Measurements from ENCODE around the gene STK17A. TPM values are rescaled to one million over a fixed set of nuclear protein-coding genes. Genes with fewer than 3 reads are reported as not detected.

STK17A gene
- total and polyA plus RNA-seq, 2 of the 8 experiments (the other 6 are each of a cell fraction or from before 2014, with no cell fraction given) = 2.2 to 12.2 TPM

DNA sequence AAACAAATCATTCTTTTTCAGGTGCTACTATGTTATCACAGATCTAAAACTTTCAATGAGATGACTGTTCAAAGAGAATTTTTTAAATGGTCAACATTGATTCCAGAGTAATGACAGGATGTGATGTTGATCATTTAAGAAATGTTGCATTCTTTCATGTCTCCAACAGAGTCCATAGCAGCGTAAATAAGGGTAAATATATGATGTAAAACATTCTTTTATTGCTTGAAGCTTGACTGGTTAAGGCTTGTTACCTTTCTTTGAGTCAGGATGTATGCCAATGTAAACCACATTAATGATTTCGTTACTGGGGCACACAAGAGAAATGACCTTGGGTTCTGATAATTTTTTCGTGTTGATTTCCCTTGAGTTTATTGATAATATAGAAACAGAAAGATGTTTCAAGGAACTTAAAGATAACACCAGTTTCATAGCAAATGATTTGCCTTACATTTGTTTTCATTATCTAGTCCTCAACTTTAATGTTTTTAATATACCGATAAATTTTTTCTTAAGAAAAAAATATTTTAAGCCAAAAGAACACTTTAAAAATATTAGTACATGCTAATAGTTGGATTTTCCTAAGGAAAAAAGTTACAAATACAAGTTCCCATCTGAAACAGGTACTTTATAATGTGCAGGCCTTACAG lies 3.5 kb downstream of the STK17A start:
- Histone ChIP-seq H4K91ac (replicated peaks; ENCODE audit: insufficient read length, low read length) (no peak overlapping the region), H3K79me1 (ENCODE audit: low read depth, low read length) (peaks cover 4% of the 10 kb centered on the region; the same call in 1 of the 2 replicates), H3K9ac (replicated peaks in 1 of 4; ENCODE audit: extremely low read depth in 1 of 4, low read depth in 3 of 4, low read length in 3 of 4) (no peak overlapping the region), H3K79me2 (ENCODE audit: control insufficient read depth in 1 of 2, insufficient read depth in 2 of 2, low read length in 2 of 2) (peaks cover 0 to 53% of the 10 kb centered on the region in 2 experiments; a peak in 2 of 4 replicates), H2BK5ac (ENCODE audit: low read depth, low read length) (no peak overlapping the region), H2BK12ac (ENCODE audit: low read depth, low read length) (no peak overlapping the region), H2BK15ac (ENCODE audit: low read length) (no peak overlapping the region), H3K9me3 (ENCODE audit: insufficient read depth in 2 of 2, low read depth in 1 of 2, low read length in 1 of 2) (no peaks in the 10 kb centered on the region), H3K27me3 (replicated peaks in 1 of 4; ENCODE audit: control insufficient read depth in 3 of 4, extremely low read depth in 1 of 4, insufficient read depth in 3 of 4, low read length in 3 of 4) (no peaks in the 10 kb centered on the region; a peak in 3 of 7 replicates), H3K4ac (replicated peaks; ENCODE audit: insufficient read length, low read depth, low read length) (no peak overlapping the region), H2AFZ (ENCODE audit: low read length) (no peak overlapping the region), H3K18ac (ENCODE audit: extremely low read depth, low read length) (no peak overlapping the region), H4K20me1 (replicated peaks in 1 of 2; ENCODE audit: control insufficient read depth in 1 of 2, insufficient read depth in 2 of 2, low read length in 2 of 2) (peaks cover 6 to 12% of the 10 kb centered on the region in 2 experiments), H3K27ac (ENCODE audit: low read depth, low read length) (no peak overlapping the region), H3K4me2 (ENCODE audit: insufficient read depth in 1 of 2, low read depth in 2 of 2, low read length in 2 of 2) (no peak overlapping the region), H2BK120ac (replicated peaks; ENCODE audit: low read depth, low read length) (no peak overlapping the region), H3K14ac (ENCODE audit: insufficient read length) (no peak overlapping the region), H4K8ac (ENCODE audit: extremely low read depth, insufficient read depth, low read length) (no peak overlapping the region), H3K36me3 (ENCODE audit: control insufficient read depth in 2 of 4, insufficient read depth in 4 of 4, low read length in 3 of 4) (no peaks in the 10 kb centered on the region), H3K4me3 (ENCODE audit: extremely low read depth in 1 of 4, insufficient read depth in 2 of 4, low read depth in 3 of 4, low read length in 4 of 4) (no peak overlapping the region), H3K56ac (replicated peaks; ENCODE audit: insufficient read length, low read depth, low read length) (no peak overlapping the region), H2BK20ac (ENCODE audit: low read length) (no peak overlapping the region), H3K23ac (ENCODE audit: insufficient read length) (no peak overlapping the region), H4K5ac (ENCODE audit: insufficient read length, low read depth, low read length) (no peak overlapping the region), H3K23me2 (ENCODE audit: low read depth, low read length) (peaks cover 12% of the 10 kb centered on the region), H2AK5ac (ENCODE audit: low read depth, low read length) (no peak overlapping the region), H3K4me1 (replicated peaks in 1 of 4; ENCODE audit: control insufficient read depth in 3 of 4, insufficient read depth in 4 of 4, low read length in 3 of 4) (peaks cover 2 to 12% (median 7%) of the 10 kb centered on the region in 4 experiments; a peak in 6 of 7 replicates)
- 86% methylated on average over 4 of the region's 4 CpGs; no CpG with 5 or more reads in 1 of the 2 experiments for WGBS, 2 experiments (ENCODE audit: extremely low coverage in 1 of 2, insufficient coverage in 1 of 2, insufficient read length in 1 of 2, insufficient replicate concordance in 2 of 2, low coverage in 1 of 2, low lambda C conversion rate in 2 of 2, missing lambda C conversion rate in 1 of 2)
- CTCF ChIA-PET (ENCODE audit: partially characterized antibody) = interaction anchor here (1.4 kb wide), 1 partner anchor 76 kb away, joined by 4 read pairs; no protein-coding TSS in a partner anchor
- DNase-seq (ENCODE audit: low read depth in 1 of 2, low spot score in 2 of 2) (no peak), FAIRE-seq (no peak)
- no peak for TF ChIP-seq POU5F1 (IDR thresholded peaks at IDR 0.05; ENCODE audit: low read depth, low read length)
- no peak for TF ChIP-seq EGR1 (IDR thresholded peaks at IDR 0.05; ENCODE audit: borderline replicate concordance, low read depth, low read length)
- TF ChIP-seq GABPA (IDR thresholded peaks at IDR 0.05; ENCODE audit: borderline replicate concordance, insufficient read depth, low read length) = no peak
- TF ChIP-seq EZH2 (IDR thresholded peaks at IDR 0.05; ENCODE audit: low read depth, low read length, severe bottlenecking) = no peak
- POLR2A ChIA-PET (ENCODE audit: partially characterized antibody) = no interaction called here
